Skin epidermis (tissue), 12 donors: ENCODE measurements around the gene MPHOSPH9.
"Not testable (repeated sequence)": the region's sequence is repeated elsewhere in the genome, so short reads cannot be mapped to it uniquely, and the experiment has no call there.

ENCODE experiments used
- H3K27ac ChIP-seq, 21 experiments: fragments of 200-600 bp; sonication (generic) in 11 of 21; one replicate each; pipeline ENCODE4 v1.5.0; 2020; ENCODE audit warnings: mild to moderate bottlenecking in 3 of 21, inconsistent platforms in 2 of 21, moderate library complexity in 2 of 21
- H3K4me3 ChIP-seq, 7 experiments: fragments of 200-600 bp; sonication (generic) in 2 of 7; one replicate each; pipeline ENCODE4 v1.5.0; 2020; ENCODE audit warnings: inconsistent platforms in 2 of 7, mild to moderate bottlenecking in 2 of 7, moderate library complexity in 1 of 7

Gene MPHOSPH9

GRCh38 chr12:123263196-123263817, 30.4 kb upstream of the MPHOSPH9 start:
- Histone ChIP-seq H3K27ac (no peak overlapping the region), H3K4me3 (no peak overlapping the region)

DNA sequence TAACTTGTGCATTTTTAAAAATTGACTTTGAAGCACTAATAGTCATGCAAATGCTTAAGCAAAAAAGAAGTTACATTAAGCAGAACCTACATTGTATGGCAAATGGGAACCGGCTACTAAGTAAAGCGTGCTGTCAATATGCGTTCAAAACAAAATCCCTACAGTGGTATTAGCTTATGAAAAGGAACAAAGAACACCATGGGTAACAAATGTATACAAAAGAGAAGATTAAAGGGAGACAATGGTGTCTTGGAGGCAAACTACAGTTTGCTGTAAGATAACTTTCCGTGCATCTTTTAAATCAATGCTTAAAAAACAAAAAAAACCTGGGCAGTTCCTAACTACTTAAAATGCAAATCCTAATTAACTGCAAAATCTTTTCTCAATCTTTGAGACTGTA, 28.3 kb upstream of the MPHOSPH9 start:
- Histone ChIP-seq H3K27ac (no peak overlapping the region), H3K4me3 (no peak overlapping the region)

DNA sequence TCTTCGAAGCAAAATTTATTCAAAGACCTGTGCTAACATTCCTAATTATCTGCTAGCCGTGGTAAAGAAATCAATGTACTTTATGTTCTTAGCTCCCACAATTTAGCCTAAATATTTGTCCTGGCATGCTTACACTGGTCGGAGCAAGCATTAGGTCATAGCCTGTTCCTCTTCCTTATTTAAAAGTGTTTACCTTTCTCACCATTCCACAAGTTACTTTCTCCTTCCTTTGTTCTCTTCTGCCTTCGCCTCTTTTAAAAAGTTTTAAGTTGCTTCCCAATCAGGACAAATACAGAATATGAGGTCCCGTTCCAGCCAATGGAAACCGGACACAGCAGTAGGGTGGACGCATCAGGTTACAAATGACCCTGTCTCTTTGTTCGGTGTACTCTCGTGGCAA, 27.1 kb upstream of the MPHOSPH9 start:
- H3K27ac ChIP-seq, result no peak overlapping the region
- H3K4me3 ChIP-seq, result no peak overlapping the region

- Histone ChIP-seq H3K27ac (no peak overlapping the region), H3K4me3 (no peak overlapping the region)
Observed at GRCh38 chr12:123258593-123258992, 25.7 kb upstream of the MPHOSPH9 start.

- peak overlapping the region in 2 of 21 experiments; percentile 51 to 57 for H3K27ac ChIP-seq
- H3K4me3 ChIP-seq, result no peak overlapping the region
Observed at GRCh38 chr12:123254853-123255446, 22.0 kb upstream of the MPHOSPH9 start.

- no peak overlapping the region for H3K4me3 ChIP-seq
- peak overlapping the region in 6 of 21 experiments; percentile 26 to 57 (median 50) for H3K27ac ChIP-seq
Observed at GRCh38 chr12:123253641-123254459, 20.9 kb upstream of the MPHOSPH9 start.

- not testable (repeated sequence) for H3K4me3 ChIP-seq
- peak overlapping the region in 7 of 21 experiments; percentile 5 to 87 (median 69) for H3K27ac ChIP-seq
Observed at GRCh38 chr12:123252365-123252764, 19.4 kb upstream of the MPHOSPH9 start.

DNA sequence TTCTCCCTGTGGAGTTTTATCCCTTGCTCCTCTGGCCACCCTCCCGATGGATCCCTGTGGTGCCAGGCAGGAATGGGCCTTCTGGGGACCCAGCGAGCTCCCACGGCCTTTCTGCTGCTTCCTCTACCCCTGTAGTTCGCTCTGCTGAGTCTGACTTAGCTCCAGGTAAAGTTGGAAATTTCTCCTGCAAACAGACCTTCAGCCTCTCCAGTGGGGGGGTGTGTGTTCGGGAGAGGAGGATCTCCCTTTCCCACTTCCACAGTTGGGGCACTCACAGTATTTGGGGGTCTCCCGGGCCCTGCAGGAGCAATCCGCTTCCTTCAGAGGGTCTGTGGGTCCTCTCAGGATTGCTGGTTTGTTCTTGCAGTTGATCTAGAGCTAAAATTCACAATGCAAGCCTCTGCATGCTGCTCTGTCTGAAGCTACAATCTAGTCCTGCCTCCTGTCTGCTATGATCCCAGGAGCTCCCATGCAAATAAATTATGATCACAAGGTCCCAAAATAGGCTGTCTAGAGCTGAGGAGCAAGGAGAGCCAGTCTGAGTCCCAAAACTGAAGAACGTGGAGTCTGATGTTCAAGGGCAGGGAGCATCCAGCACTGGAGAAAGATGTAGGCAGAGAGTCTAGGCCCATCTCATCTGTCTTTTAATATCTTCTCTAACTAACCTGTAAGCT, 18.6 kb upstream of the MPHOSPH9 start:
- no peak overlapping the region for H3K4me3 ChIP-seq

GRCh38 chr12:123250471-123251383, 17.8 kb upstream of the MPHOSPH9 start:
- Histone ChIP-seq H3K4me3 (no peak overlapping the region), H3K27ac (peak overlapping the region; percentile 30 to 87 (median 75))

More for the DNA sequence above, 18.6 kb upstream of the MPHOSPH9 start:
- peak overlapping the region; percentile 30 to 87 (median 75) for H3K27ac ChIP-seq

DNA sequence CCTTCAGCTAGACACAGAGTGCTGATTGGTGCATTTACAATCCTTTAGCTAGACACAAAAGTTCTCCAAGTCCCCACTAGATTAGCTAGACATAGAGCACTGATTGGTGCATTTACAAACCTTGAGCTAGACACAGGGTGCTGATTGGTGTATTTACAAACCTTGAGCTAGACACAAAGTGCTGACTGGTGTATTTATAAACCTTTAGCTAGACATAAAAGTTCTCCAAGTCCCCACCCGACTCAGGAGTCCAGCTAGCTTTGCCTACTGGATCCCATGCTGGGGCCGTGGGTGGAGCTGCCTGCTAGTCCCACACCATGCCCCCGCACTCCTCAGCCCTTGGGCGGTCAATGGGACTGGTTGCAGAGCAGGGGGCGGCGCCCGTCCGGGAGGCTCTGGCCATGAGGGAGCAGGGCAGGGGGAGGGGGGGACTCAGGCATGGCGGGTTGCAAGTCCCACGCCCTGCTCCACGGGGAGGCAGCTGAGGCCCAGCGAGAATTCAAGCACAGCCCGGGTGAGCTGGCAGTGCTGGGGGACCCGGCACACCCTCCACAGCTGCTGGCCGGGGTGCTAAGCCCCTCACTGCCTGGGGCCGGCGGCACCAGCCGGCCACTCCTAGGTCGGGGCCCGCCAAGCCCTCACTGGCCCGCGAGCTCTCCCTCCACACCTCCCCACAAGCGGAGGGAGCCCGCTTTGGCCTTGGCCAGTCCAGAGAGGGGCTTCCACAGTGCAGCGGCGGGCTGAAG, 16.2 kb upstream of the MPHOSPH9 start:
- peak overlapping the region in 1 of 21 experiments; percentile 30 for H3K27ac ChIP-seq
- H3K4me3 ChIP-seq, result not testable (repeated sequence)

DNA sequence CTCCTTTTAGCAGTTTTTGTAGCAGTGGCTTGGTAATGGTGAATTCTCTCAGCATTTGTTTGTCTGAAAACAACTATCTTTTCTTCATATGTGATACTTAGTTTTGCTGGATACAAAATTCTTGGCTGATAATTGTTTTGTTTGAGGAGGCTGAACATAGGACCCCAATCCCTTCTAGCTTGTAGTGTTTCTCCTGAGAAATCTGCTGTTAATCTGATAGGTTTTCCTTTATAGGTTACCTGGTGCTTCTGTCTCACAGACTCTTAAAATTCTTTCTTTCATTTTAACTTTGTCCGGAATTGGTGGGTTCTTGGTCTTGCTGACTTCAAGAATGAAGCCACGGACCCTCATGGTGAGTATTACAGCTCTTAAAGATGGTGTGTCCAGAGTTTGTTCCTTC, 15.2 kb upstream of the MPHOSPH9 start:
- H3K4me3 ChIP-seq, H3K27ac ChIP-seq: not testable (repeated sequence)

DNA sequence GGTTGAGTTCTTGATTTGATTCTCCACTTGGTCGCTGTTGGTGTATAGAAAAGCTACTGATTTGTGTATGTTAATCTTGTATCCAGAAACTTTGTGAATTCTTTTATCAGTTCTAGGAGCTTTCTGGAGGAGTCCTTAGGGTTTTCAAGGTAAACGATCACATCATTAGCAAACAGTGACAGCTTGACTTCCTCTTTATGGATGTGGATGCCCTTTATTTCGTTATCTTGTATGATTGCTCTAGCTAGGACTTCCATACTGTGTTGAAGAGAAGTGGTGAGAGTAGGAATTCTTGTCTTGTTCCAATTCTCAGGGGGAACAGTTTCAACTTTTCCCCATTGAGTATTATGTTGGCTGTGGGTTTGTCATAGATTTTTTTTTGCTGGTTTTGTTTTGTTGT, 12.7 kb upstream of the MPHOSPH9 start:
- H3K27ac ChIP-seq, result no peak overlapping the region
- H3K4me3 ChIP-seq, result no peak overlapping the region

DNA sequence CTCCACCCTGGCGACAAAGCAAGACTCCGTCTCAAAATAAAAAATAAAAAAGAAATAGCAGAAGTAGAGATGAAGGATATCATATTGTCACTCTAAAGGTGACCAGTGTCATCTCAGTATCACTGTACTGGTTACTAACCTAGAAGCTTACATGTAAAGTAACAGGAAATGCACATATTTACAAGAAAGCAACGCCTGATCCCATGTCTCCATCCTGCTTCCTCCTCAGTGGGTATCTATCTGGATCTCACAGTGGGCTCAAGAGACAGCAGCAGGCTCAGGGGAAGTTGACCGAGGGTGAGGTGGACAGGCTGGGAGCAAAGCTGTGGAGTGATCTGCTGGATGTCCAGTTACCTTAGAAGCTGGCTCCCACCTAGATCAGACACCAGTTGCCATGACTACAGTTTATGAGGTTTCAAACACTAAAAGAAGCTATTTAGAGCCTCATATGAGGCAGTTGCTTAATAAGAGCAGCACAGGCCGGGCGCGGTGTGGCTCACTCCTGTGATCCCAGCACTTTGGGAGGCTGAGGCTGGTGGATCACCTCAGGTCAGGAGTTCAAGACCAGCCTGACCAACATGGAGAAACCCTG, 10.8 kb upstream of the MPHOSPH9 start:
- Histone ChIP-seq H3K27ac (no peak overlapping the region), H3K4me3 (no peak overlapping the region)

DNA sequence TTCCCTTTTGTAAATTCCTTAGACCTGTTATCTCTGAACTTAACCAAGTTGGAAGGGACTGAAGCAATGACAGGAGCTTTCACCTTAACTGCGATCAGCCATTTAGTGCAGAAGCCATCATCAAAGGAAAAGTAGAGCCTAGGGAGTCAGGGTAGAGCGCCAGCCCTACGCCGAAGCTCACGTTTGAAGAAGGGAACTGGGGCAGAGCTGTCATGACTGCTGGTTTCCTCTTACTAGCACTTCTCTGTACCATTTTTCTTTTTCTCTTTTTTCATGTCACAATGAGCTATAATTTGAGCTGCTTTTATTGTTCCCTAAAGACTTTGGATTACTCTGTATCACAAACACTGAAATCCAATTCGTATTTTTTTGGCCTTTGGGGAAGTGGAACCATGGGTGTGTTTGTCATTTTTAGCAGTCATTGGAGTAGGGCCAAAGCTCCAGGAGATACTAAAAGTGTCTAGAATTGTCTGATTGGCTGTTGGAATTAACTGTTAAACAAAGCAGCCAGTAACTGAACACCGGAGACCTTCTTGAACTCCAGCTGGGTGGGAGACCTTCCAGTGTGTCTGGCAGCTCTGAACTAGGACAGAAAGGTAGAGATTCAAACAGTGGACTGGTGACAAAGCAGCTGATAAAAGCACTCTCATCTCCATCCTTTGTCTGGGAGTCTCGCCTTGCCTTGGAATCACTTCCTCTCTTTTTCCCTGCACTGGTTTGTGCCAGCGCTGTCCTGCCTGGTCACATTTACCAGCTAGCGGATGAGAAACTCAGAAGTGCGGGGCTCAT, 9.4 kb upstream of the MPHOSPH9 start:
- Histone ChIP-seq H3K27ac (peak overlapping the region in 6 of 21 experiments; percentile 4 to 42 (median 30)), H3K4me3 (no peak overlapping the region)

- no peak overlapping the region for H3K27ac ChIP-seq
Observed at GRCh38 chr12:123238961-123239360, 6.0 kb upstream of the MPHOSPH9 start.

DNA sequence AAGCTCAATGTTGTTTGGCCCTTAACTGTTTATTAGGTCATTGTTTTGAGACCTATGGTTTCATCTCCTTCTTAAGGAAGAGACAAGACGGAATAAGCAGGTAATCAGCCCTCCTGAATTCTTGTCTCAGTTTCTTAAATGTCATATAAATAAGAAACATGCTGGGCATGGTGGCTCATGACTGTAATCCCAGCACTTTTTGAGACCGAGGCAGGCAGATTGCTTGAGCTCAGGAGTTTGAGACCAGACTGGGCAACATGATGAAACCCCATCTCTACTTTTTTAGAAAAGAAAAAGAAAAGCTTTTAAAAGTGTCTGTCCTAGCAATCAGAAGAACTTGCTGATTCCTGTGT, 5.4 kb upstream of the MPHOSPH9 start:
- H3K4me3 ChIP-seq, result no peak overlapping the region

More at GRCh38 chr12:123238961-123239360, 6.0 kb upstream of the MPHOSPH9 start:
- H3K4me3 ChIP-seq, result no peak overlapping the region

DNA sequence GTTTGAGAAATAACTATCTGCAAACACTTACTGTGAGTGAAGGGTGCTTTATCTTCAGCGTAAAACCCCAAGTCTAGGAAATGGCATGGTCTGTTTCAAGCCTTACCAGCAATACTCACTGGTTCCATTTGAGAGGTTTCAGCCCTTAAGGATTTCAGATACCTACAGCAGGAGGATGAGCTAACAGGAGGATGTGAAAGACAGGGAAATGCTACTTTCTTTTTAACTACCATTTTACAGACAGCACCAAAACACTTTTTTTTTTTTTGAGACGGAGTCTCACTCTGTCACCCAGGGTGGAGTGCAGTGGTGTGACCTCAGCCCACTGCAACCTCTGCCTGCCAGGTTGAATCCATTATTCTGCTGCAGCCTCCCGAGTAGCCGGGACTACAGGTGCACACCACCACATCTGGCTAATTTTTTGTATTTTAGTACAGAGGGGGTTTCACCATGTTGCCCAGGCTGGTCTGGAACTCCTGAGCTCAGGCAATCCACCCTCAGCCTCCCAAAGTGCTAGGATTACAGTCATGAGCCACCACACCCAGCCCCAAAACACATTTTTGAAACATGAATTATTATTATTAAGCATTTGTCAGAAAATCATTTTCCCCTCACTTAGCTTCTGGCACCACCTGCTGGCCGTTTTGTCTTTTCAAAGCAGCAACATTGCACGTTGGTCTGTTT, 4.8 kb upstream of the MPHOSPH9 start:
- Histone ChIP-seq H3K4me3 (no peak overlapping the region), H3K27ac (peak overlapping the region in 2 of 21 experiments; percentile 28 to 36)

More for the DNA sequence above, 5.4 kb upstream of the MPHOSPH9 start:
- H3K27ac ChIP-seq, result no peak overlapping the region
